Measurements from ENCODE around the gene IRF2. TPM values are rescaled to one million over a fixed set of nuclear protein-coding genes. Genes with fewer than 3 reads are reported as not detected.

IRF2 gene
- total RNA-seq, 1 donor from 2014 or later, result 44.0 TPM

- intact Hi-C loops (cut with DNase I), result no loop called here
- peaks cover 7% of the 10 kb centered on the region for H3K4me1 ChIP-seq
- TF ChIP-seq CTCF (IDR thresholded peaks at IDR 0.05), result no peak
- no peaks in the 10 kb centered on the region for H3K9me3 ChIP-seq
- H3K36me3 ChIP-seq, result no peaks in the 10 kb centered on the region
- ATAC-seq (no peak), DNase-seq (no peak)
- no peaks in the 10 kb centered on the region for H3K27me3 ChIP-seq
- no peak overlapping the region for H3K27ac ChIP-seq
- no peak overlapping the region for H3K4me3 ChIP-seq
Measured at GRCh38 chr4:184499996-184500395, 25.6 kb upstream of the IRF2 start.

GRCh38 chr4:184498598-184498997 lies 24.2 kb upstream of the IRF2 start:
- no peaks in the 10 kb centered on the region for H3K9me3 ChIP-seq
- H3K27me3 ChIP-seq, result no peaks in the 10 kb centered on the region
- H3K27ac ChIP-seq, result no peak overlapping the region
- H3K4me3 ChIP-seq, result no peak overlapping the region
- TF ChIP-seq CTCF (IDR thresholded peaks at IDR 0.05), result no peak
- no peaks in the 10 kb centered on the region for H3K36me3 ChIP-seq
- ATAC-seq (no peak), DNase-seq (no peak)
- H3K4me1 ChIP-seq, result peaks cover under 1% of the 10 kb centered on the region
- intact Hi-C loops (cut with DNase I), result no loop called here

GRCh38 chr4:184489771-184490170 lies 15.4 kb upstream of the IRF2 start:
- Histone ChIP-seq H3K36me3 (no peaks in the 10 kb centered on the region), H3K27me3 (no peaks in the 10 kb centered on the region), H3K4me1 (no peaks in the 10 kb centered on the region), H3K9me3 (no peaks in the 10 kb centered on the region), H3K27ac (no peak overlapping the region), H3K4me3 (no peak overlapping the region)
- ATAC-seq (no peak), DNase-seq (no peak)
- intact Hi-C loops (cut with DNase I), result no loop called here
- no peak for TF ChIP-seq CTCF (IDR thresholded peaks at IDR 0.05)

DNA sequence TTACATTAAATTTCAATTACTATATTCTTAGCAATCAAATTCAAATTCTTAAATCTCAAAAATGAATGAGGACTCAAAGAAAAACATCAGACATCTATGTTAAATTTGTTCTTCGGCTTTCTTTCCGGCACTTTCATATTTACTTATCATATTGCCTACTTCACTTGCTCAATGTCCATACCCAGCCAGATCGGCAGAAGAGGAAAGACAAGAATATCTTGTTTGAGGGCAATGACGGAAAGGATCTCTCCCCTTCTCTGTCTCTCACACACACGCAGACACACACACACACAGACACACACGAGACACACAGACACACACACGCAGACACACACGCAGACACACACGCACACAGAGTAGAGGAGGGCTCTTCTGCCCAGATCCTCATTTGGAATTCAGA lies 13.2 kb upstream of the IRF2 start:
- H3K36me3 ChIP-seq, result no peaks in the 10 kb centered on the region
- H3K27me3 ChIP-seq, result no peaks in the 10 kb centered on the region
- no peak for DNase-seq
- no peak for ATAC-seq
- TF ChIP-seq CTCF (IDR thresholded peaks at IDR 0.05), result no peak
- H3K4me1 ChIP-seq, result no peaks in the 10 kb centered on the region
- H3K27ac ChIP-seq, result no peak overlapping the region
- intact Hi-C loops (cut with DNase I), result no loop called here
- no peaks in the 10 kb centered on the region for H3K9me3 ChIP-seq
- H3K4me3 ChIP-seq, result no peak overlapping the region

DNA sequence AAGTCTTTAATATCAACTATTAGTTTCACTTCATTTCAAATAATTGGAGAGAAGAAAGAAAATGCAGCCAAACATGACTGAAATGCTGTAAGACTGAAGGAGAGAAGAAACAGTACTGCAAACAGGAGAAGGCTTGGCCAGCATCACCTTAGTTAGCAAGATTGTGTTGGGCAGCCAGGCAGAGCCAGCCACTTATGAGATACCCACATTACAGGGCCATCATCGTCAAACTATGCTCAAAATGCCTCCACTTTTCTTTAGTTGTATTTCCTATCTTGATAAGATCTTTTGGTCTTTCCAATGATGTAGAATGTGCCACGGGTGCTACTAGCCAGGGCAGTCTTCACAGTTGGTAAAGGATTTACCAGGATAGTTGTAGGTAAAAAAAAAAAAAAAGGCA lies 10.9 kb upstream of the IRF2 start:
- Histone ChIP-seq H3K9me3 (no peaks in the 10 kb centered on the region), H3K27ac (no peak overlapping the region), H3K4me3 (no peak overlapping the region), H3K4me1 (no peaks in the 10 kb centered on the region), H3K27me3 (no peaks in the 10 kb centered on the region), H3K36me3 (no peaks in the 10 kb centered on the region)
- ATAC-seq (no peak), DNase-seq (no peak)
- no peak for TF ChIP-seq CTCF (IDR thresholded peaks at IDR 0.05)
- intact Hi-C loops (cut with DNase I), result no loop called here

GRCh38 chr4:184481544-184481943 lies 7.2 kb upstream of the IRF2 start:
- ATAC-seq (no peak), DNase-seq (no peak)
- intact Hi-C loops (cut with DNase I), result no loop called here

More at GRCh38 chr4:184481544-184481943, 7.2 kb upstream of the IRF2 start:
- H3K27me3 ChIP-seq, result no peaks in the 10 kb centered on the region
- H3K4me3 ChIP-seq, result no peak overlapping the region
- H3K27ac ChIP-seq, result no peak overlapping the region
- peaks cover 13% of the 10 kb centered on the region for H3K4me1 ChIP-seq
- TF ChIP-seq CTCF (IDR thresholded peaks at IDR 0.05), result no peak
- no peaks in the 10 kb centered on the region for H3K9me3 ChIP-seq
- H3K36me3 ChIP-seq, result no peaks in the 10 kb centered on the region

Data from upper lobe of right lung (tissue), 1 donor.